Activated effector memory CD4-positive, alpha-beta T cell treated with anti-CD3 and anti-CD28 coated beads, Interleukin-2, amount 50 U/mL, for 16 hours (primary cell): ENCODE data around the gene HSPBP1.

Experiments
- DNase-seq: peaks from one replicate; pipeline ENCODE4 v3.0.0-alpha.2; 2020

Gene HSPBP1

GRCh38 chr19:55304980-55305379, 25.1 kb upstream of the HSPBP1 start:
- no peak for DNase-seq

- peak; percentile 64 for DNase-seq
Observed at GRCh38 chr19:55304279-55304978, 24.5 kb upstream of the HSPBP1 start.

GRCh38 chr19:55303477-55303876, 23.6 kb upstream of the HSPBP1 start:
- no peak for DNase-seq

GRCh38 chr19:55302318-55302703, 22.4 kb upstream of the HSPBP1 start:
- DNase-seq: no peak

GRCh38 chr19:55301459-55302317, 21.8 kb upstream of the HSPBP1 start:
- DNase-seq: peak; percentile 98

GRCh38 chr19:55300886-55301458, 21.1 kb upstream of the HSPBP1 start:
- DNase-seq: no peak

- DNase-seq: no peak
Observed at GRCh38 chr19:55299991-55300390, 20.1 kb upstream of the HSPBP1 start.

GRCh38 chr19:55297267-55297666, 17.4 kb upstream of the HSPBP1 start:
- no peak for DNase-seq

GRCh38 chr19:55289117-55289796, 9.3 kb upstream of the HSPBP1 start:
- DNase-seq: no peak

GRCh38 chr19:55287361-55288079, 7.6 kb upstream of the HSPBP1 start:
- no peak for DNase-seq

GRCh38 chr19:55285229-55285890, 5.5 kb upstream of the HSPBP1 start:
- DNase-seq: no peak

GRCh38 chr19:55284405-55285058, 4.6 kb upstream of the HSPBP1 start:
- DNase-seq: no peak

- DNase-seq: peak; percentile 76
Observed at GRCh38 chr19:55283548-55284377, 3.9 kb upstream of the HSPBP1 start, which contains the start of gene BRSK1. Gene BRSK1, plus strand, starts transcription at chr19:55283997. Its CDS starts 446 bp downstream, at chr19:55284443.

- no peak for DNase-seq
Observed at GRCh38 chr19:55279340-55279739, 570 bp downstream of the HSPBP1 start.

GRCh38 chr19:55278391-55279135, 1.3 kb downstream of the HSPBP1 start:
- DNase-seq: no peak

GRCh38 chr19:55277494-55277893, 2.4 kb downstream of the HSPBP1 start:
- DNase-seq: no peak

GRCh38 chr19:55276720-55277430, 3.0 kb downstream of the HSPBP1 start:
- no peak for DNase-seq

- no peak for DNase-seq
Observed at GRCh38 chr19:55275851-55276719, 3.8 kb downstream of the HSPBP1 start.
